NCI-H446 treated with DMSO at 0.1 percent for 48 hours (cell line): ENCODE results near the gene CORO7.

Experiments used
- DNase-seq: peaks from one replicate; lab custom pipeline; 2025; lab: John Stamatoyannopoulos, UW

The CORO7 gene

DNA sequence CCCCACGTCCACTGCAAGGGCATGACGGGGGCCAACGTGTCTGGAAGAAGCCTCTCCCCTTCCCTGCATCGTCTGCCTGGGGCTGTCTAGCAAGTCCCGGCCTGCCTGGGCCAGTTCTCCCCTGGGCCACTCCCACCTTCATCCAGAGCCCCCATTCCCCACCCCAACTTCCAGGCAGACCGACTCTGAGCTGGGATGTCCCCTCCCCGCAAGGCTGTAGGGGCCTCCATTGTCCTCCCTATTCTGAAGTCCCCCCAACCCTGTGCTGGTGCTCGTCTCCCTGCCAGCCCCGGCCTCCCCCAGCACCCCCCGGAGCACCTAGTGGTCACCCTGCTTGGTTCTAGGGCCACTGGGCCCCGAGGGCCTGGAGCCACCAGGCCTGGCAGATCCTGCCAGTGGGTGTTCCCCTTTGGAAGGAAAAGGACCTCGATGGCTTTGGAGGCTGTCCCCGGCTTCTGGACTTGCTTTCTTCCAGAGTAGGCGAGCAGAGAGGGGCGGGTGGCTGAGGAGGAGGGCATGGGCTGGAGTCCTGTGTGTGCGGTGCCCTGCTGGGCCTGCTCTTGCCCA, 95.7 kb downstream of the CORO7 start:
- DNase-seq = no peak

- no peak for DNase-seq
Measured at GRCh38 chr16:4319454-4320421, 96.7 kb downstream of the CORO7 start.

- DNase-seq = no peak
Measured at GRCh38 chr16:4318967-4319366, 97.4 kb downstream of the CORO7 start.

GRCh38 chr16:4318451-4318910, 97.9 kb downstream of the CORO7 start:
- DNase-seq = no peak

- DNase-seq = no peak
Measured at GRCh38 chr16:4317532-4318450, 98.6 kb downstream of the CORO7 start.

GRCh38 chr16:4316864-4317531, 99.4 kb downstream of the CORO7 start:
- DNase-seq = no peak

- no peak for DNase-seq
Measured at GRCh38 chr16:4316108-4316863, 100.1 kb downstream of the CORO7 start.

- DNase-seq = peak; percentile 14
Measured at GRCh38 chr16:4315186-4316107, 100.9 kb downstream of the CORO7 start, which contains the start of gene GLIS2. TSS of gene GLIS2 (plus strand) at chr16:4316067. CDS start at chr16:4332281, 16,214 bp downstream.

GRCh38 chr16:4314532-4315185, 101.7 kb downstream of the CORO7 start:
- no peak for DNase-seq

GRCh38 chr16:4313563-4314531, 102.5 kb downstream of the CORO7 start:
- no peak for DNase-seq

- no peak for DNase-seq
Measured at GRCh38 chr16:4309833-4310266, 106.5 kb downstream of the CORO7 start.

DNA sequence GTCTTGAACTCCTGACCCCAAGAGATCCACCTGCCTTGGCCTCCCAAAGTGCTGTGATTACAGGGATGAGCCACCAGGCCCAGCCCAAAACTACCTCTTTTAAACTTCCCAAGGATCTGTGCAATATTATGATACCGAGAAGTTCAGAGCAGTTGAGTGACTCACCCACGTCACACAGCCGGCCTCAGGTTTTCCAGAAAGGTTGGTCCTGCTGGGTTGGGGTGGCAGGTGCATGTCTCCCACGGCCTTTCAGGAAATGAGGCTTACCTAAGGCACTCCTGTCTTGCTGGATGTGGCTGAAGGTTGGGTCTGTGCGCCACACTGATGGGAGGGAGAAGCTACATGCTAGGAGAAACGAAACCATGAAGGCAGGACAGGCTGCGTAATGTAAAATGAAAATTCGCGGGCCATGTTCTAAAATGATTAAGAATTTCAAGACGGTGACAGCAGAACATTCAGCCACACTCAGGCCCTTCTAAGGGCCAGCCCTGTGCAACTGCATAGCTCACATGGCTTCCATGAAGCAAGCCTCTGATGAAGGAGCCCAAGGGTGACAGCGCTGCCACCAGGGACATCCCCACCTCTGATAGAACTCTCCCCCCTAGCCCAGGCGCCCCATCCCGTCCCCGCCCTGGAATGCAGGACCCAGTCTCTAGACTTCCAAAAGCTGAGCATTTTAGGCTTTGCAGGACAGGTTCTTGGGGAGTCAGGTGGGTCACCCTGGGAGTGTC, 107.1 kb downstream of the CORO7 start:
- DNase-seq = no peak

DNA sequence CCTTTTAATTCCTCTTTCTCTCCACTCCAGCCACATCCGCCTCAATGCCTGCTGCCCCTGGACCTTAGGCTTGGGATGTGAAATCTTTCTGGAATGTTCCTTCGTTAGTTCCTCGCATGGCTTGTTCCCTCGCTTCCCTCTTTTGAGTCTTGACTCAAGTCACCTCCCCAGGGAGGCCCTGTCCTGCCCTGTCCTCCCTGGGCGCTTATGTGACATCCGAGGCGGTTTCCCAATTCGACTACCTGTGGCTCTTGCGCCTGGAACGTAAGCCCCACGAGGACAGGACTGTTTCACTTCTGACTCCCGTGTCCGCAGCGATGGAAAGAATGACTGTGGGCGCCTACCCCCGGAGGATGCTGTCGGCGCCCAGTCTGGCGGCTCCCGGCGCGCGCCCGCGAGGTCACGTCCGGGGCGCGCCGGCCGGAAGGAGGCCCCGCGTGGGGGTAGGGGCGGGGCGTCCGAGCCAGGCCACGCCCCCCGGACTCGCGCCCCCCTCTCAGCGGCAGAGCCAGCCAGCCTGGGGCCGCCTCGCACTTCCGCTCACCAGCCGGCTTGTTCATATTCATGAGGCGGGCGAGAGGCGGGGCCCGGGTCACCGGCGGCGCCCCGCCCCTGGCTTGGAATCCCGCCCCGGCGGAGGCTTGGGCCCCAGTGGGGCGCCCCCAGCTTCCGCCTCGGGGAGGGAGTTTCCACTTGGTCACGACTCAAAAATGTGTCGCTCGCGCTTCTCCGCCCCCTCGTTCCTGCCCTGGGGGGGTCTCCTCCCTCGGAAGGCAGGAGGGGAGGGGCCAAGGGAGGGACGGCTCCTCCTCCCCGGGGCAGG, 109.0 kb downstream of the CORO7 start:
- peak; percentile 52 for DNase-seq

GRCh38 chr16:4306470-4307214, 109.8 kb downstream of the CORO7 start:
- no peak for DNase-seq
